GM12873 (cell line): ENCODE results near the gene SOCS7.

Experiments used
- TF ChIP-seq, protein P1 (sequence below): IDR thresholded peaks from 2 replicates; pipeline ENCODE4 v1.5.1; 2012; ENCODE audit warnings: low read depth, mild to moderate bottlenecking, moderate library complexity, low read length, control low read depth; ENCODE audit not compliant: insufficient read depth; ENCODE audit errors: missing control alignments

SOCS7 gene

DNA sequence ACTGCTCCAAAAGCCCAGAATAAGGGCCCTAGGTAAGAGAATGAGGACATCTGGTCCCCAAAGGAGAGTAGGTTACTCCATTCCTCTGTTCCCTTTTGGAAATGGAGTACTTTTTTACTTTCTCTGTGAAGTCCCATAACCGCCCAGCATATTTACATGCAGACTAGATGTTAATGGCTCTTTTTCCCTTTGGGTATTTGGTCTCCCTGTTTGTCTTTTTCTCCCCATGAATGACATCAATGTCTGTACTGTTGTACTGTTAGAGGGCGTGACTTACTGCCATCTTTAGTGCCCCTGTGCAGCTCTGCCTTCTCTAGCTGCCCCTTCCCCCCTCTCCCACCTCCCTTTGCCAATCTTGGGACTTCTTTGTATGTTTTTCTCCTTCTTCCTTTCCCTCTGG lies 26.9 kb upstream of the SOCS7 start:
- TF ChIP-seq, protein P1, sequence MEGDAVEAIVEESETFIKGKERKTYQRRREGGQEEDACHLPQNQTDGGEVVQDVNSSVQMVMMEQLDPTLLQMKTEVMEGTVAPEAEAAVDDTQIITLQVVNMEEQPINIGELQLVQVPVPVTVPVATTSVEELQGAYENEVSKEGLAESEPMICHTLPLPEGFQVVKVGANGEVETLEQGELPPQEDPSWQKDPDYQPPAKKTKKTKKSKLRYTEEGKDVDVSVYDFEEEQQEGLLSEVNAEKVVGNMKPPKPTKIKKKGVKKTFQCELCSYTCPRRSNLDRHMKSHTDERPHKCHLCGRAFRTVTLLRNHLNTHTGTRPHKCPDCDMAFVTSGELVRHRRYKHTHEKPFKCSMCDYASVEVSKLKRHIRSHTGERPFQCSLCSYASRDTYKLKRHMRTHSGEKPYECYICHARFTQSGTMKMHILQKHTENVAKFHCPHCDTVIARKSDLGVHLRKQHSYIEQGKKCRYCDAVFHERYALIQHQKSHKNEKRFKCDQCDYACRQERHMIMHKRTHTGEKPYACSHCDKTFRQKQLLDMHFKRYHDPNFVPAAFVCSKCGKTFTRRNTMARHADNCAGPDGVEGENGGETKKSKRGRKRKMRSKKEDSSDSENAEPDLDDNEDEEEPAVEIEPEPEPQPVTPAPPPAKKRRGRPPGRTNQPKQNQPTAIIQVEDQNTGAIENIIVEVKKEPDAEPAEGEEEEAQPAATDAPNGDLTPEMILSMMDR = no peak

DNA sequence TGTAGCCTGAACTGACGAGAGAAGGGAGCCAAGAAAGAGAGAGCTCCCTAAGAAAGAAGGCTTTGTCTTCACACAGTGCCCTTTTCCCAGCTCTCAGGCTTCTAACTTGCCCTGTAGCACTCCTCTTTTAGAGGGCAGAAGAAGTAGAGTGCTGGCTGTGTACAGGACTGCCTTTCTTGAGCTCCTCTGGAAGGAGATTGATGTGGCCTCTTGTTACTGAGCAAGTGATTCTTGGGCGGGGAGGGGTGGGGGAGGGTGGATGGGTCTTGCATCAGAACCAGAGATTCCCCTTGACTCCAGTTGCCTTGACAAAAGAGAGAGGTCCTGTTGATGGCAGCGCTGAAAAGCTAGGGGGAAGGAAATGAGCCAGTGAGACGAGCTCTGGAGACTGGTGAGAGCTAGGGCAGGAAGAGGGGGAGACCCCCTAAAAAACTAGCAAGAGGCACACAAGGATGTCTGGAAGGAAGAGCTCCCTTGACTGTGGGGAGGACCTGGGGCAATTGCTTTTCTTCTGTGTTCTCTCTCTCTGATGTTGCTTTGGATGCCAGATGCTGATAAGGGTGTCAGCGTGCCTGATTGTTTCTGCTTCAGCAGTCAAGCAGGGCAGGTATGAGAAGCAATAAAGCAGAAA lies 26.3 kb upstream of the SOCS7 start:
- TF ChIP-seq, protein P1 = no peak

DNA sequence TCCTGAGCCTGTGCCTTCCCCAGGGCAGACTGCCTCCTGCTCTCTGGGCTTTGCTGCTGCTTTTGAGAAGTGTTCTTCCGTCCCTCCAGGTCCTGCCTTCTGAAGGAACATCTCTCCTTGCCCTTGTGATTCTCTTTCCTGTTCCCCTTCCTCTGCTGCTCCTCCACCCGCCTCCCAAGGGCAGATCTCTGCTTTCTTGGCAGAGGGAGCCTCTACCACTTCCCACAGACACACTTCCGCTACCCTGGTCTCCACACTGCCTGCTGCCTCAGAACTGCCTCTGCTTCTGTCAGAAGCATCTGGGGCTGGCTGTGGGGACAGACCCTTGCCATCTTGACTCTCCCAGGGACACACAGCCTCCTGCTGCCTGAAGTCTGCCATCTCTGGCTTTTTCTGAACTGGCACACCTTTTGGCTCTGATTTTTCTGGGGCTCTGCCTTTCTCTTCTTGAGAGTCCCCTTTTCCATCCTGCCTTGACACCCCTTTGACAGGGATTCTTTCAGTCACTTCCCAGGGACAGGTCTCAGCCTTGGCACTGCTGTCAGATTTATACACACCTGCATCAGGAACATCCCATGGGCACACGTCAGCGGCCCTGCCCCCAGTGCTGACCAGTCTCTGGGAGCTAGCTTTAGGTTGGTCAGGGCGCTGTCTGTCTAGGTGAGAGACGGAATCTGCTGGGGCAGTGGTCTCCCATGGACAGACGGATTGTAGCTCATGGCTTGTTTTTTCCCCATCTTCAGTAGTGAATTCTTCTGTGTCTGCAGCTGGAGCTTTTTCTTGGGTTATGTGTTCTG lies 24.4 kb upstream of the SOCS7 start:
- TF ChIP-seq, protein P1 = no peak

DNA sequence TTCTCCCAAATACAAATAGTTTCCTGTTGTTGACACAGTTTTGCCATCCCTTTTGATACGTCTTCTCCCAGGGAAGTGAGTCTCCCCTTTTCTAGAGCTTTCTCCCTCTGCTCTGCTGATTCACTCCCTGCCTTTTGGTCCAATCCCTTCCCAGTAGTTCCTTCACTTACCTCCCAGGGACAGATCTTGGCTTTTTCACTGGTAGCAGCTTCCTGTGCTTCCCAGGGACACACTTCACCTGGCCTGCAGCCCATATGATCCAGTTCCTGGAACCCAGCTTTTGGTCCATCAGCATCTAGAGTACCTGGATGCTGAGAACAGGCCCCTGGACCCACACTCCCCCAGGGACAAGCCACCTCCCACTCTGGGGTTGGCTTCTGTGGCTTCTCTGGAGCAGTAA lies 23.7 kb upstream of the SOCS7 start:
- TF ChIP-seq, protein P1 = no peak

DNA sequence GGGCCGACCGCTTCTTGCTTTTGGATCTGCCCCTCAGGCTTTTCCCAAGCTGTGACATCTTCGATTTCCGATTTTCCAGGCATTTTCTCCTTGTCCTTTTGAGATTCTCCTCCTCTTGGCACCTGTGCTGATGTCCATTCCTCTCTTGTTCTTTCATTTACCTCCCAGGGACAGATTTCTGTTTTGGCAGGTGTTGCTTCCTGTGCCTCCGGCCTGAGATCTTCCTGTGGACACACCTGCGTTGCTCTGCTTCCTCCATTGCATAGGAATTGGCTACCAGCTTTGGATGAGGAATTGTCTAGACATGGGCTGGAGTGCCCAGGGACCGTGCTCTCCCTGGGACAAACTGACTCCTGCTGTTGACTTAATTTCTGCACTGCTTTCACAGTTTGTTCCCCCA lies 23.0 kb upstream of the SOCS7 start:
- TF ChIP-seq, protein P1 = no peak

DNA sequence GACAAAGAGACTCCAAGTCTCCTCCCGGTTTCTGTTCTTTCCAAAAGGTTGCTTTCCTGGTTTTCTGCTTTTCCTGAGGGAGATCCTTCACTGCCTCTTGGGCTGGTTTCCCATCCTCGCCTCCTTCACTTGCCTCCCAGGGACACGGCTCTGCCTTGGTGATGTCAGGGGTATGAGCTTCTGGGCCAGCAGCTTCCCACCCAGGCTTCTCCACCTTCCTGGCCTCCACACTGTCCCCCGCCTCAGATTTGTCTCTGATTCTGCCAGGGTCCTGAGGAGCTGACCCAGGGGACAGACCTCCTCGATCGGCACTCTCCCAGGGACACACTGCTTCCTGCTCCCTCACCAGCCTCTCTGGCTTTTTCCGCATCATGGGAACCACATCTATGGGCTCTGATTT lies 22.4 kb upstream of the SOCS7 start:
- TF ChIP-seq, protein P1 = no peak

DNA sequence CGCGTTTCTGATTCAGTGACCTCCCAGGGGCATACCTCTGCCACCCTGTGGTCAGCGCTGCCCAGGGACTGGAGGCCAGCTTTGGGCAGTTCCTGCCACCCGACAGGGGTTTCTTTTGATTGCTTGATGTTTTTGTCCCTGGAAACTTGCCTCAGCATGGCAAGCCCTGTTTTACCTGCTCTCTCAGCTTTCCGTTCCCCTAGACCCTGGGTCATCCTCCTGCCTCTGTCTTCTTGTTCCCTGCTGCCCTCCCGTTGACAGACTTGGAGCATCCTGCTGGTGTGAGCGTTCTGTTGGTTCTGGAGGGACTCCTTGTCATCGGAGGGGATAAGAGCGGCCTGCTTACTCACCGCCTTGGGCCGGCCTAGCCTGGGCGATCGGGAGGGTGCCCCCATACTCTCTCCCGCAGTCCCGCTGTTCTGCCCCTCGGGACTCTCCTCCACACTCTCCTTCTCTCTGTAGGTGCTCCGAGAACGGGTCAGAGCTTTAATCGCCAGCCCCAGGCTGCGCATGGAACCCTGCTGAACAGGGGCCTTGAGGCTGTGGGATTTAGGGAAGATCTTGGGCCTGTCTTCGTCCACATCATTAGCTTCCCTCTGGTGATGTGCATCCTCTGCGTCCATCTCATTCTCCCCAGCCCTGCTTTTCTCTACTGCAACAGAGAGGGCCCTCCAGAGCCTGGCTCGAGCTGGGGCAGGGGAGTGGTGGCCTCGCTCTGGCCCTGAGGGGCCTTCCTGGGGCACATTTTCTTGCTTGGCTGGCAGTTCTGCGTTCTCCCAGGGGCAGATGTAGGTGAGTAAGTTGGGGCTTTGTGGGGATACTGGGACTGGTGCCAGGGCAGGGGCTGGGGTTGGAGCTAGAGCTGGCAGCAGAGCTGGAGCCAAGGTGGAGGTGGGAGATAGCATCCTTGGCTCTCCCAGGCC lies 21.6 kb upstream of the SOCS7 start:
- TF ChIP-seq, protein P1 = no peak
